Measurements from ENCODE around the gene HYKK. TPM values are rescaled to one million over a fixed set of nuclear protein-coding genes. Genes with fewer than 3 reads are reported as not detected.

HYKK gene
- total RNA-seq, 1 donor from 2014 or later: 3.9 TPM

GRCh38 chr15:78540871-78541743 lies 33.7 kb downstream of the HYKK start:
- Histone ChIP-seq H3K4me3 (ENCODE audit: low read depth, low read length) (peak overlapping the region; percentile 65), H3K36me3 (ENCODE audit: control insufficient read depth, insufficient read depth, low read length) (no peaks in the 10 kb centered on the region), H3K27me3 (ENCODE audit: control insufficient read depth, insufficient read depth, low read length) (no peaks in the 10 kb centered on the region)
- TF ChIP-seq, protein P1, sequence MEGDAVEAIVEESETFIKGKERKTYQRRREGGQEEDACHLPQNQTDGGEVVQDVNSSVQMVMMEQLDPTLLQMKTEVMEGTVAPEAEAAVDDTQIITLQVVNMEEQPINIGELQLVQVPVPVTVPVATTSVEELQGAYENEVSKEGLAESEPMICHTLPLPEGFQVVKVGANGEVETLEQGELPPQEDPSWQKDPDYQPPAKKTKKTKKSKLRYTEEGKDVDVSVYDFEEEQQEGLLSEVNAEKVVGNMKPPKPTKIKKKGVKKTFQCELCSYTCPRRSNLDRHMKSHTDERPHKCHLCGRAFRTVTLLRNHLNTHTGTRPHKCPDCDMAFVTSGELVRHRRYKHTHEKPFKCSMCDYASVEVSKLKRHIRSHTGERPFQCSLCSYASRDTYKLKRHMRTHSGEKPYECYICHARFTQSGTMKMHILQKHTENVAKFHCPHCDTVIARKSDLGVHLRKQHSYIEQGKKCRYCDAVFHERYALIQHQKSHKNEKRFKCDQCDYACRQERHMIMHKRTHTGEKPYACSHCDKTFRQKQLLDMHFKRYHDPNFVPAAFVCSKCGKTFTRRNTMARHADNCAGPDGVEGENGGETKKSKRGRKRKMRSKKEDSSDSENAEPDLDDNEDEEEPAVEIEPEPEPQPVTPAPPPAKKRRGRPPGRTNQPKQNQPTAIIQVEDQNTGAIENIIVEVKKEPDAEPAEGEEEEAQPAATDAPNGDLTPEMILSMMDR (IDR thresholded peaks at IDR 0.05; ENCODE audit: insufficient read depth, low read length, poor library complexity, severe bottlenecking): no peak
- no peak for DNase-seq (ENCODE audit: low read depth)

- no peaks in the 10 kb centered on the region for H3K36me3 ChIP-seq (ENCODE audit: control insufficient read depth, insufficient read depth, low read length)
- peak overlapping the region; percentile 65 for H3K4me3 ChIP-seq (ENCODE audit: low read depth, low read length)
- no peaks in the 10 kb centered on the region for H3K27me3 ChIP-seq (ENCODE audit: control insufficient read depth, insufficient read depth, low read length)
- no peak for DNase-seq (ENCODE audit: low read depth)
- TF ChIP-seq, protein P1 (IDR thresholded peaks at IDR 0.05; ENCODE audit: insufficient read depth, low read length, poor library complexity, severe bottlenecking): no peak
These were observed 34.3 kb downstream of the HYKK start for GRCh38 chr15:78541744-78542034.

- Histone ChIP-seq H3K27me3 (ENCODE audit: control insufficient read depth, insufficient read depth, low read length) (no peaks in the 10 kb centered on the region), H3K36me3 (ENCODE audit: control insufficient read depth, insufficient read depth, low read length) (no peaks in the 10 kb centered on the region), H3K4me3 (ENCODE audit: low read depth, low read length) (no peak overlapping the region)
- TF ChIP-seq, protein P1 (IDR thresholded peaks at IDR 0.05; ENCODE audit: insufficient read depth, low read length, poor library complexity, severe bottlenecking): no peak
- no peak for DNase-seq (ENCODE audit: low read depth)
These were observed 35.3 kb downstream of the HYKK start for GRCh38 chr15:78542647-78543046.

DNA sequence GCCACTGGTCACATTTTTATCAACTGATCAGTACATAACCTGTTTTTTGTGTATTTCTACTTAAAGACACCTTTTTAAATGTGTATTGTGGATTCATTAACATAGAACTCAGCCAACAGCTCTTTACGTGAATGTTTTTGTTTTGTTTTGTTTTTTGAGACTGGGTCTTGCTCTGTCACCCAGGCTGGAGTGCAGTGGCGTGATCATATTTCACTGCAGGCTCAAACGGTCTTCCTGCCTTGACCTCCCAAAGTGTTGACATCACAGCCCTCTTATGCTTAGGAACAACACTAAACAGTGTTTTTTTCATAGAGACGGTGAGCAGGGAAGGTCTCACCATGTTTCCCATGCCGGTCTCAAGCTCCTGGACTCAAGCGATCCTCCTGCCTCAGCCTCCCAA lies 42.8 kb downstream of the HYKK start:
- no peaks in the 10 kb centered on the region for H3K36me3 ChIP-seq (ENCODE audit: control insufficient read depth, insufficient read depth, low read length)
- TF ChIP-seq, protein P1 (IDR thresholded peaks at IDR 0.05; ENCODE audit: insufficient read depth, low read length, poor library complexity, severe bottlenecking): no peak
- no peak overlapping the region for H3K4me3 ChIP-seq (ENCODE audit: low read depth, low read length)
- no peak for DNase-seq (ENCODE audit: low read depth)
- no peaks in the 10 kb centered on the region for H3K27me3 ChIP-seq (ENCODE audit: control insufficient read depth, insufficient read depth, low read length)

GRCh38 chr15:78550815-78551214 lies 43.4 kb downstream of the HYKK start:
- TF ChIP-seq, protein P1 (IDR thresholded peaks at IDR 0.05; ENCODE audit: insufficient read depth, low read length, poor library complexity, severe bottlenecking): no peak
- H3K36me3 ChIP-seq (ENCODE audit: control insufficient read depth, insufficient read depth, low read length): no peaks in the 10 kb centered on the region
- no peak overlapping the region for H3K4me3 ChIP-seq (ENCODE audit: low read depth, low read length)
- DNase-seq (ENCODE audit: low read depth): no peak
- H3K27me3 ChIP-seq (ENCODE audit: control insufficient read depth, insufficient read depth, low read length): no peaks in the 10 kb centered on the region

DNA sequence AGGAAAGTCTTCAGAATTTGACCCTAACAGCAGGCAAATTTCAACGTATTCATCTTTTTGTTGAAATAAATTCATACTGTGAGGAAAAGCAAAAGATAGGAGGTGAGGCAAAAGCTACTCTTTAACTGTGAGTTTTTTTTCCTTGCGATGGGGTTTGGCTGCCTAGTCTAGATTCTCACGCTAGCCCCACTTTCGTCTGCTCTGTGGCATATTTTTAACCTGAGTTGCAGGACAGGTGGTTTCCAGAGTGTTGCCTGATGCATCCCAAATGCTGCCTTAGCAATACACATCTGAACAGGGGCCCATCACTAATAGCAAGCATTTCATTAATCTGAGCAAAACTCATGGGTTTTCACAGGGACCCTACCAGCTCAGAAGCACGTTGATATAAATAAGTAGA lies 44.5 kb downstream of the HYKK start:
- TF ChIP-seq, protein P1 (IDR thresholded peaks at IDR 0.05; ENCODE audit: insufficient read depth, low read length, poor library complexity, severe bottlenecking): no peak
- H3K36me3 ChIP-seq (ENCODE audit: control insufficient read depth, insufficient read depth, low read length): no peaks in the 10 kb centered on the region
- DNase-seq (ENCODE audit: low read depth): no peak
- H3K27me3 ChIP-seq (ENCODE audit: control insufficient read depth, insufficient read depth, low read length): no peaks in the 10 kb centered on the region
- no peak overlapping the region for H3K4me3 ChIP-seq (ENCODE audit: low read depth, low read length)
